Neural cell (in vitro differentiated cells): ENCODE measurements around the gene RSPRY1. TPM values are rescaled to one million over a fixed set of nuclear protein-coding genes. Genes with fewer than 3 reads are reported as not detected.

Experiments
- H2AFZ ChIP-seq: fragments of 200-600, 300-800 bp; sonication (generic), shearing (Covaris generic); 2 replicates; pipeline ENCODE4 v1.6.0; 2014; ENCODE audit warnings: low read depth, mild to moderate bottlenecking, antibody characterized with exemption, low read length, moderate library complexity
- H3F3A ChIP-seq: fragments of 200-600 bp; shearing (Covaris generic); 2 replicates; pipeline ENCODE4 v1.6.1; 2016; ENCODE audit warnings: mild to moderate bottlenecking, moderate library complexity, mixed read lengths, antibody characterized with exemption, low read length; ENCODE audit not compliant: insufficient read depth, poor library complexity, severe bottlenecking
- H3K27ac ChIP-seq: fragments of 200-600, 300-800 bp; sonication (generic), shearing (Covaris generic); 2 replicates; pipeline ENCODE4 v1.5.1; 2014; ENCODE audit warnings: mild to moderate bottlenecking, low read length, moderate library complexity
- H3K27me3 ChIP-seq: fragments of 300-800, 200-600 bp; sonication (generic), shearing (Covaris generic); 2 replicates; pipeline ENCODE4 v1.6.0; 2014; ENCODE audit warnings: mild to moderate bottlenecking, low read depth, low read length, moderate library complexity; ENCODE audit not compliant: insufficient read depth
- H3K36me3 ChIP-seq: fragments of 300-800, 200-600 bp; sonication (generic), shearing (Covaris generic); 2 replicates; pipeline ENCODE4 v1.5.1; 2014; ENCODE audit warnings: mild to moderate bottlenecking, antibody characterized with exemption, low read length, moderate library complexity; ENCODE audit not compliant: insufficient read depth
- H3K4me2 ChIP-seq: fragments of 300-800, 200-600 bp; sonication (generic), shearing (Covaris generic); 2 replicates; pipeline ENCODE4 v1.6.0; 2014; ENCODE audit warnings: mild to moderate bottlenecking, low read length
- H3K4me3 ChIP-seq: fragments of 300-800, 200-600 bp; sonication (generic), shearing (Covaris generic); 2 replicates; pipeline ENCODE4 v1.5.1; 2014; ENCODE audit warnings: mild to moderate bottlenecking, low read length, moderate library complexity
- H3K79me2 ChIP-seq: fragments of 200-600 bp; shearing (Covaris generic); replicated peaks from 2 replicates; pipeline ENCODE4 v1.6.0; 2014; ENCODE audit warnings: mild to moderate bottlenecking, low read length, moderate library complexity; ENCODE audit not compliant: insufficient read depth
- H3K9ac ChIP-seq: fragments of 300-800, 200-600 bp; sonication (generic), shearing (Covaris generic); 2 replicates; pipeline ENCODE4 v1.6.1; 2016; ENCODE audit warnings: mild to moderate bottlenecking, low read length, mixed read lengths
- H3K9me2 ChIP-seq: fragments of 200-600 bp; shearing (Covaris generic); 2 replicates; pipeline ENCODE4 v1.6.1; 2016; ENCODE audit warnings: mild to moderate bottlenecking, low read length, mixed read lengths; ENCODE audit not compliant: insufficient read depth
- H3K9me3 ChIP-seq: fragments of 200-600, 300-800 bp; sonication (generic), shearing (Covaris generic); 2 replicates; pipeline ENCODE4 v1.6.1; 2016; ENCODE audit warnings: mild to moderate bottlenecking, mixed run types, low read length, moderate library complexity, mixed read lengths
- H4K20me1 ChIP-seq: fragments of 200-600 bp; shearing (Covaris generic); 2 replicates; pipeline ENCODE4 v1.6.1; 2016; ENCODE audit warnings: mild to moderate bottlenecking, mixed run types; ENCODE audit not compliant: insufficient read depth
- EP300 ChIP-seq: fragments of 450-650 bp; conservative IDR thresholded peaks from 2 replicates; pipeline ENCODE4 v1.6.1; 2014; ENCODE audit warnings: antibody characterized with exemption, mild to moderate bottlenecking, moderate library complexity; ENCODE audit not compliant: poor library complexity, severe bottlenecking
- EZH2 ChIP-seq: fragments of 200-600, 300-800 bp; shearing (Covaris generic), sonication (generic); IDR thresholded peaks from 2 replicates; pipeline ENCODE4 v1.6.1; 2014; ENCODE audit warnings: antibody characterized with exemption, low read length, borderline replicate concordance, mild to moderate bottlenecking; ENCODE audit not compliant: insufficient read depth, poor library complexity, severe bottlenecking
- MXI1 ChIP-seq: fragments of 450-650 bp; conservative IDR thresholded peaks from 2 replicates; pipeline ENCODE4 v1.6.1; 2014; ENCODE audit warnings: antibody characterized with exemption, mild to moderate bottlenecking; ENCODE audit not compliant: poor library complexity, severe bottlenecking
- POLR2AphosphoS5 ChIP-seq: IDR thresholded peaks from 2 replicates; pipeline ENCODE4 v1.6.1; 2012
- RAD21 ChIP-seq: fragments of 450-650 bp; conservative IDR thresholded peaks from 2 replicates; pipeline ENCODE4 v1.6.1; 2014; ENCODE audit warnings: antibody characterized with exemption, mild to moderate bottlenecking, moderate library complexity
- SMC3 ChIP-seq: fragments of 450-650 bp; conservative IDR thresholded peaks from 2 replicates; pipeline ENCODE4 v1.6.1; 2014; ENCODE audit warnings: antibody characterized with exemption, mild to moderate bottlenecking, moderate library complexity; ENCODE audit not compliant: poor library complexity
- TAF1 ChIP-seq: IDR thresholded peaks from 2 replicates; pipeline ENCODE4 v1.6.1; 2012; ENCODE audit warnings: low read depth
- polyA plus RNA-seq: library from polyadenylated mRNA; depleted of rRNA; stranded (reverse); fragments of >200 nt; gene quantifications from 2 replicates; pipeline ENCODE4 v1.2.3, GENCODE V29; 2014
- TF ChIP-seq, protein P1 (sequence below): IDR thresholded peaks from 2 replicates; pipeline ENCODE4 v1.6.1; 2012; ENCODE audit warnings: borderline replicate concordance
- TF ChIP-seq, protein P2 (sequence below): fragments of 450-650 bp; IDR thresholded peaks from 2 replicates; pipeline ENCODE4 v1.5.1; 2014; ENCODE audit warnings: antibody characterized with exemption, mild to moderate bottlenecking, moderate library complexity; ENCODE audit not compliant: poor library complexity, severe bottlenecking

The RSPRY1 gene
- polyA plus RNA-seq, 1 donor from 2014 or later = 62.0 TPM

DNA sequence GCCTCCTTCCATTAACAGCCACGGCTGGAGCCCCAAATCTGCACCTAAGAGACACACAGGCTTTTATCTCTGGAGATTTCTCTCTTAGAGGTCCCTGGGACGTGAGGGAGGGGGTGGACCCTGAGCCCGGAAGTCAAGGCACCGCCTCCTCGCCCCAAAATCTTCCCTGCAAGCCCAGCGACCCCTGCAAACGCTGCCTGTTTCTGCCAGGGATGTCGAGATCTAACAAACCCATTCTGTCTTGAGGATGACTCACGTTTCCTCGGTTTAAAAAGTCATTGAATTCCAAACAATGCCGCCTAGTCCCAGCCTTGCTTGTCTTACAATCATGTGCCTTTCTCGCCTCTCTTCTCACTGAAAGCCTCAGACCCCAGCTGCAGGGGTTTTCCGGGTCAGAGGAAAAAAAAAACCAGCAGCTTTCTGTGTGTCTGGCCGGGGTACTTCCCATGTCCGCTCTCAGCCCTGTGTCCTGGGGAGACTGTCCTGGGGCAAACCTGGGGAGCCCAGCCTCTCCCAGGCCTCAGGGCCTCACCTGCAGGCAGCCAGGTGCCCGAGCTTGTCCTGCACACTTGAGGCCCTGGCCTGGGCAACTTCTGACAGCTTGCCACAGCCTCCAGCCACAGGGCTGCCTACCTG, 74.3 kb downstream of the RSPRY1 start:
- no peaks in the 10 kb centered on the region for H3K9me3 ChIP-seq
- no peak overlapping the region for H2AFZ ChIP-seq
- H3K79me2 ChIP-seq = no peaks in the 10 kb centered on the region
- TF ChIP-seq, protein P1, sequence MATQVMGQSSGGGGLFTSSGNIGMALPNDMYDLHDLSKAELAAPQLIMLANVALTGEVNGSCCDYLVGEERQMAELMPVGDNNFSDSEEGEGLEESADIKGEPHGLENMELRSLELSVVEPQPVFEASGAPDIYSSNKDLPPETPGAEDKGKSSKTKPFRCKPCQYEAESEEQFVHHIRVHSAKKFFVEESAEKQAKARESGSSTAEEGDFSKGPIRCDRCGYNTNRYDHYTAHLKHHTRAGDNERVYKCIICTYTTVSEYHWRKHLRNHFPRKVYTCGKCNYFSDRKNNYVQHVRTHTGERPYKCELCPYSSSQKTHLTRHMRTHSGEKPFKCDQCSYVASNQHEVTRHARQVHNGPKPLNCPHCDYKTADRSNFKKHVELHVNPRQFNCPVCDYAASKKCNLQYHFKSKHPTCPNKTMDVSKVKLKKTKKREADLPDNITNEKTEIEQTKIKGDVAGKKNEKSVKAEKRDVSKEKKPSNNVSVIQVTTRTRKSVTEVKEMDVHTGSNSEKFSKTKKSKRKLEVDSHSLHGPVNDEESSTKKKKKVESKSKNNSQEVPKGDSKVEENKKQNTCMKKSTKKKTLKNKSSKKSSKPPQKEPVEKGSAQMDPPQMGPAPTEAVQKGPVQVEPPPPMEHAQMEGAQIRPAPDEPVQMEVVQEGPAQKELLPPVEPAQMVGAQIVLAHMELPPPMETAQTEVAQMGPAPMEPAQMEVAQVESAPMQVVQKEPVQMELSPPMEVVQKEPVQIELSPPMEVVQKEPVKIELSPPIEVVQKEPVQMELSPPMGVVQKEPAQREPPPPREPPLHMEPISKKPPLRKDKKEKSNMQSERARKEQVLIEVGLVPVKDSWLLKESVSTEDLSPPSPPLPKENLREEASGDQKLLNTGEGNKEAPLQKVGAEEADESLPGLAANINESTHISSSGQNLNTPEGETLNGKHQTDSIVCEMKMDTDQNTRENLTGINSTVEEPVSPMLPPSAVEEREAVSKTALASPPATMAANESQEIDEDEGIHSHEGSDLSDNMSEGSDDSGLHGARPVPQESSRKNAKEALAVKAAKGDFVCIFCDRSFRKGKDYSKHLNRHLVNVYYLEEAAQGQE = no peak
- TF ChIP-seq, protein P2, sequence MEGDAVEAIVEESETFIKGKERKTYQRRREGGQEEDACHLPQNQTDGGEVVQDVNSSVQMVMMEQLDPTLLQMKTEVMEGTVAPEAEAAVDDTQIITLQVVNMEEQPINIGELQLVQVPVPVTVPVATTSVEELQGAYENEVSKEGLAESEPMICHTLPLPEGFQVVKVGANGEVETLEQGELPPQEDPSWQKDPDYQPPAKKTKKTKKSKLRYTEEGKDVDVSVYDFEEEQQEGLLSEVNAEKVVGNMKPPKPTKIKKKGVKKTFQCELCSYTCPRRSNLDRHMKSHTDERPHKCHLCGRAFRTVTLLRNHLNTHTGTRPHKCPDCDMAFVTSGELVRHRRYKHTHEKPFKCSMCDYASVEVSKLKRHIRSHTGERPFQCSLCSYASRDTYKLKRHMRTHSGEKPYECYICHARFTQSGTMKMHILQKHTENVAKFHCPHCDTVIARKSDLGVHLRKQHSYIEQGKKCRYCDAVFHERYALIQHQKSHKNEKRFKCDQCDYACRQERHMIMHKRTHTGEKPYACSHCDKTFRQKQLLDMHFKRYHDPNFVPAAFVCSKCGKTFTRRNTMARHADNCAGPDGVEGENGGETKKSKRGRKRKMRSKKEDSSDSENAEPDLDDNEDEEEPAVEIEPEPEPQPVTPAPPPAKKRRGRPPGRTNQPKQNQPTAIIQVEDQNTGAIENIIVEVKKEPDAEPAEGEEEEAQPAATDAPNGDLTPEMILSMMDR = no peak
- no peak for TF ChIP-seq POLR2AphosphoS5
- no peak for TF ChIP-seq EZH2
- TF ChIP-seq RAD21 = no peak
- no peak for TF ChIP-seq TAF1
- TF ChIP-seq MXI1 = no peak
- TF ChIP-seq SMC3 = no peak
- no peak for TF ChIP-seq EP300
- no peak overlapping the region for H3K4me2 ChIP-seq
- no peak overlapping the region for H3K9ac ChIP-seq
- no peaks in the 10 kb centered on the region for H3F3A ChIP-seq
- no peaks in the 10 kb centered on the region for H3K36me3 ChIP-seq
- H3K27ac ChIP-seq = no peak overlapping the region
- no peaks in the 10 kb centered on the region for H4K20me1 ChIP-seq
- H3K4me3 ChIP-seq = no peak overlapping the region
- no peaks in the 10 kb centered on the region for H3K9me2 ChIP-seq
- no peaks in the 10 kb centered on the region for H3K27me3 ChIP-seq

DNA sequence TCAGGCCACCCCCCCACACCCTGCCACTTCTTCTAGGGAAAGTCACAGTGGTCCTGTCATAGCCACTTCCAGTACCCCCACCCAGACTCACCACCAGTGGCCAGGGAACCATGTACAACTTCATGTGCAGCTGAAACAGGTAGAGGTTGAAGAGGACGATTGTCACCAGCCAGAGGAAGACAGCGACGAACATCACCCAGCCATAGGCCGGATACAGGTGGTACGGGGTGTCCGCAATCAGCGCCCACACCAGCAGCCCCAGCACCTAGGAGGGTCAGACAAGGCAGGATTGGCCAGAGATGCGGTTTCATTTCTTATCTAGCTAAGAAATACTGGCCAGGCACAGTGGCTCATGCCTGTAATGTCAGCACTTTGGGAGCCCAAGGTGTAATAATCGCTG, 75.7 kb downstream of the RSPRY1 start:
- Histone ChIP-seq H2AFZ (no peak overlapping the region), H3K36me3 (no peaks in the 10 kb centered on the region), H3K9me2 (no peaks in the 10 kb centered on the region), H3K79me2 (no peaks in the 10 kb centered on the region), H4K20me1 (no peaks in the 10 kb centered on the region), H3K4me3 (no peak overlapping the region), H3F3A (no peaks in the 10 kb centered on the region), H3K9ac (no peak overlapping the region), H3K27ac (no peak overlapping the region), H3K4me2 (no peak overlapping the region), H3K27me3 (no peaks in the 10 kb centered on the region), H3K9me3 (no peaks in the 10 kb centered on the region)
- TF ChIP-seq EP300 (no peak), TAF1 (no peak), POLR2AphosphoS5 (no peak), EZH2 (no peak), MXI1 (no peak), RAD21 (no peak), SMC3 (no peak)
- TF ChIP-seq, protein P1 = no peak
- TF ChIP-seq, protein P2 = no peak
